Measurements from ENCODE around the gene TRABD2B. TPM values are rescaled to one million over a fixed set of nuclear protein-coding genes. Genes with fewer than 3 reads are reported as not detected.

Gene TRABD2B
- total and polyA plus RNA-seq, 2 of the 13 experiments (the other 11 are each of a cell fraction or from before 2014, with no cell fraction given): 0.04 TPM; not detected in 1

DNA sequence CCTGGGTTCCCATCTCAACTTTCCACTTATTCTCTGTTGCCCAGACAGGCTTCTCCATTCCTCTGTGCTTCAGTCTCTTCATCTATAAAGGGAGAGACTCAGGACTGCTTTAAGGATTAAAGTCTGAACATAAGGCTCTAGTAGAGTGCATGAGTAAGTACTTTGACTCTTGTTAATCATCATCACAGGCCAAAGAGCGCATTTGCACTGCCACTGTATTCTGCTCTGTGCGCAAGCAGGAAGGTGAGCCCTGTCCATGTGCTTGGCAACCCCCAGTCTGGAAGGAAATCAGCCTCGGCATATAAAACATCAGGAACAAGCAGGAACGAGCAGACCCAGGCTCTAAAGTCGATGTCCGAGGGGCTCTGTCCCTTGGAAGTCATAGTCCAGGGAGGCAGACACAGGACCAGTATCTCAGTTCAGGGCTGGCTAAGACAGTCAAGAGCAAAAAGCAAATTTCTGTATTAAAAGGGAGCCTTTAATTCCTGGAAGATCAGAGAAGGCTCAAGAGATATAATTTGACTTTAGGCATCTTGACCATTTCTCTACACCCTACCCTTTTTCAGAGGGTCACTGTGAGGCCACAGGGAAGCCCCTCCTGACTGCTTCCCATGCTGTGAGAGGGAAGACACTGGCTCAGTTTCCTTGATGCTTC, 131.2 kb downstream of the TRABD2B start (continued):
- TF ChIP-seq, protein P1, sequence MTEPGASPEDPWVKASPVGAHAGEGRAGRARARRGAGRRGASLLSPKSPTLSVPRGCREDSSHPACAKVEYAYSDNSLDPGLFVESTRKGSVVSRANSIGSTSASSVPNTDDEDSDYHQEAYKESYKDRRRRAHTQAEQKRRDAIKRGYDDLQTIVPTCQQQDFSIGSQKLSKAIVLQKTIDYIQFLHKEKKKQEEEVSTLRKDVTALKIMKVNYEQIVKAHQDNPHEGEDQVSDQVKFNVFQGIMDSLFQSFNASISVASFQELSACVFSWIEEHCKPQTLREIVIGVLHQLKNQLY (CRISPR knock-in tag; IDR thresholded peaks at IDR 0.05): peak; percentile 37; the same call in 1 of the 2 replicates
- TF ChIP-seq NRL (CRISPR knock-in tag; IDR thresholded peaks at IDR 0.05; ENCODE audit: borderline replicate concordance): no peak
- no peak for TF ChIP-seq ZBTB33 (CRISPR knock-in tag; IDR thresholded peaks at IDR 0.05)
- TF ChIP-seq, protein P2, sequence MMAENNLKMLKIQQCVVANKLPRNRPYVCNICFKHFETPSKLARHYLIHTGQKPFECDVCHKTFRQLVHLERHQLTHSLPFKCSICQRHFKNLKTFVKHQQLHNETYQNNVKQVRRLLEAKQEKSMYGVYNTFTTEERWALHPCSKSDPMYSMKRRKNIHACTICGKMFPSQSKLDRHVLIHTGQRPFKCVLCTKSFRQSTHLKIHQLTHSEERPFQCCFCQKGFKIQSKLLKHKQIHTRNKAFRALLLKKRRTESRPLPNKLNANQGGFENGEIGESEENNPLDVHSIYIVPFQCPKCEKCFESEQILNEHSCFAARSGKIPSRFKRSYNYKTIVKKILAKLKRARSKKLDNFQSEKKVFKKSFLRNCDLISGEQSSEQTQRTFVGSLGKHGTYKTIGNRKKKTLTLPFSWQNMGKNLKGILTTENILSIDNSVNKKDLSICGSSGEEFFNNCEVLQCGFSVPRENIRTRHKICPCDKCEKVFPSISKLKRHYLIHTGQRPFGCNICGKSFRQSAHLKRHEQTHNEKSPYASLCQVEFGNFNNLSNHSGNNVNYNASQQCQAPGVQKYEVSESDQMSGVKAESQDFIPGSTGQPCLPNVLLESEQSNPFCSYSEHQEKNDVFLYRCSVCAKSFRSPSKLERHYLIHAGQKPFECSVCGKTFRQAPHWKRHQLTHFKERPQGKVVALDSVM (CRISPR knock-in tag; IDR thresholded peaks at IDR 0.05): no peak
- TF ChIP-seq MAFK (conservative IDR thresholded peaks at IDR 0.05 in 1 of 2, IDR thresholded peaks at IDR 0.05 in 1 of 2; ENCODE audit: low read length in 2 of 2): no peak
- no peak for TF ChIP-seq ZNF235 (CRISPR knock-in tag; IDR thresholded peaks at IDR 0.05; ENCODE audit: borderline replicate concordance)
- no peak for TF ChIP-seq ZNF775 (CRISPR knock-in tag; IDR thresholded peaks at IDR 0.05; ENCODE audit: borderline replicate concordance)
- TF ChIP-seq, protein P3, sequence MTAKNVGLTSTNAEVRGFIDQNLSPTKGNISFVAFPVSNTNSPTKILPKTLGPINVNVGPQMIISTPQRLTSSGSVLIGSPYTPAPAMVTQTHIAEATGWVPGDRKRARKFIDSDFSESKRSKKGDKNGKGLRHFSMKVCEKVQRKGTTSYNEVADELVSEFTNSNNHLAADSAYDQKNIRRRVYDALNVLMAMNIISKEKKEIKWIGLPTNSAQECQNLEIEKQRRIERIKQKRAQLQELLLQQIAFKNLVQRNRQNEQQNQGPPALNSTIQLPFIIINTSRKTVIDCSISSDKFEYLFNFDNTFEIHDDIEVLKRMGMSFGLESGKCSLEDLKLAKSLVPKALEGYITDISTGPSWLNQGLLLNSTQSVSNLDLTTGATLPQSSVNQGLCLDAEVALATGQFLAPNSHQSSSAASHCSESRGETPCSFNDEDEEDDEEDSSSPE (CRISPR knock-in tag; IDR thresholded peaks at IDR 0.05): peak; percentile 52
- no peak for TF ChIP-seq CBX1 (IDR thresholded peaks at IDR 0.05; ENCODE audit: low read depth)
- no peak for TF ChIP-seq ETS1 (CRISPR knock-in tag; IDR thresholded peaks at IDR 0.05)
- no peak for TF ChIP-seq U2AF2 (IDR thresholded peaks at IDR 0.05; ENCODE audit: low read depth, low read length)
- no peak for TF ChIP-seq ZMYM2 (CRISPR knock-in tag; IDR thresholded peaks at IDR 0.05)
- TF ChIP-seq KDM6A (CRISPR knock-in tag; IDR thresholded peaks at IDR 0.05; ENCODE audit: low read depth): peak; percentile 22; the same call in 1 of the 2 replicates
- no peak for TF ChIP-seq NR1H2 (CRISPR knock-in tag; IDR thresholded peaks at IDR 0.05; ENCODE audit: borderline replicate concordance, low read depth)
- peak; percentile 56; the same call in 1 of the 2 replicates for TF ChIP-seq HDAC1 (CRISPR knock-in tag; IDR thresholded peaks at IDR 0.05)
- TF ChIP-seq ZNF280D (CRISPR knock-in tag; IDR thresholded peaks at IDR 0.05): no peak
- no peak for TF ChIP-seq NCOA2 (CRISPR knock-in tag; IDR thresholded peaks at IDR 0.05)
